Adrenal gland (tissue), 5 donors: Measurements from ENCODE around the gene IGDCC3.

Source experiments
- POLR2A ChIP-seq, 2 donors: fragments of 450-650 bp; IDR thresholded peaks; one replicate each; pipeline ENCODE4 v1.6.1; 2017; ENCODE audit warnings: antibody characterized with exemption in 2 of 2, mild to moderate bottlenecking in 2 of 2, moderate library complexity in 1 of 2
- TF ChIP-seq, protein P1 (sequence below), 6 experiments: fragments of 450-650 bp in 4 of 6; fragments of 200-600 bp in 2 of 6; sonication (generic) in 1 of 6; IDR thresholded peaks; 1 replicate in 5 of 6; 2 replicates in 1 of 6; pipeline versions ENCODE4 v1.5.1 to v1.8.0; 2016 to 2021; ENCODE audit warnings: antibody characterized with exemption in 6 of 6, mild to moderate bottlenecking in 2 of 6, moderate library complexity in 1 of 6
- donor health status: DM: no; HTN: no; CAD: no.

DNA sequence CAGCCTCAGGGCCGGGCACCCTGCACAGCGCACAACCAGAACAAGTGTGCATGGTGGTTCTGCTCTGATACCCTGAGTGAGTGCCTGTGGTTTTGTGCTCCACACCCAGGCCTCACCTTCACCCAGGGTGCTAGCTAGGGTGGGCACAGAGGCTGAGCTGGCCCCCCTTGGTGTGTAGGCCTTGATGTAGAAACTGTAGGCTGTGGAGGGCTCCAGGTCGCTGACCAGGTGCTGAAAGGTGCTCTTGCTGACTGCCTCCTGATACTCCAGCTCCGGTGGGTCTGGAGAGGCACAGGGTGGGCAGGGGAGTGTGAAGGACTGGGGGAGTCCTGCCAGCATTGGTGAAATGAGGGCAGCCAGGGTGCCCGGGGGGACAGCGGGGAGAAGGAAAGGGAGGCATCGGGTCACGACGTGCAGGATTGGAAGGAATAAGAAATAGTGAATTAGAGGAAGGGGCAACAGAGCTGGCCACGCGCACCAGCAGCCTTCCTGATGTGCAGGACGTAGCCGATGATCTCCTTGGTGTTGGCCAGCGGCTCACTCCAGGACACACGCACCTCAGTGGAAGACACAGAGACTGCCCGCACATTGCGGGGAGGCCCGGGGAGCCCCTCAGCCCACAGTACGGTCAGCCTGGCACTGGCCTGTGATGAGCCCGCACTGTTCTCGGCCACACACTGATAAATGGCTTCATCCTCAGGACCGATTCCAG lies 46.7 kb downstream of the IGDCC3 start:
- TF ChIP-seq, protein P1, sequence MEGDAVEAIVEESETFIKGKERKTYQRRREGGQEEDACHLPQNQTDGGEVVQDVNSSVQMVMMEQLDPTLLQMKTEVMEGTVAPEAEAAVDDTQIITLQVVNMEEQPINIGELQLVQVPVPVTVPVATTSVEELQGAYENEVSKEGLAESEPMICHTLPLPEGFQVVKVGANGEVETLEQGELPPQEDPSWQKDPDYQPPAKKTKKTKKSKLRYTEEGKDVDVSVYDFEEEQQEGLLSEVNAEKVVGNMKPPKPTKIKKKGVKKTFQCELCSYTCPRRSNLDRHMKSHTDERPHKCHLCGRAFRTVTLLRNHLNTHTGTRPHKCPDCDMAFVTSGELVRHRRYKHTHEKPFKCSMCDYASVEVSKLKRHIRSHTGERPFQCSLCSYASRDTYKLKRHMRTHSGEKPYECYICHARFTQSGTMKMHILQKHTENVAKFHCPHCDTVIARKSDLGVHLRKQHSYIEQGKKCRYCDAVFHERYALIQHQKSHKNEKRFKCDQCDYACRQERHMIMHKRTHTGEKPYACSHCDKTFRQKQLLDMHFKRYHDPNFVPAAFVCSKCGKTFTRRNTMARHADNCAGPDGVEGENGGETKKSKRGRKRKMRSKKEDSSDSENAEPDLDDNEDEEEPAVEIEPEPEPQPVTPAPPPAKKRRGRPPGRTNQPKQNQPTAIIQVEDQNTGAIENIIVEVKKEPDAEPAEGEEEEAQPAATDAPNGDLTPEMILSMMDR (IDR thresholded peaks at IDR 0.05), result no peak
- TF ChIP-seq POLR2A (IDR thresholded peaks at IDR 0.05), result no peak
